ENCODE data around the gene GABBR2. TPM values are rescaled to one million over a fixed set of nuclear protein-coding genes. Genes with fewer than 3 reads are reported as not detected.

Gene GABBR2
- total and polyA plus RNA-seq, 2 donors (not counting 1 experiment from before 2014, with no cell fraction given) = 0.03 TPM; not detected in 1

DNA sequence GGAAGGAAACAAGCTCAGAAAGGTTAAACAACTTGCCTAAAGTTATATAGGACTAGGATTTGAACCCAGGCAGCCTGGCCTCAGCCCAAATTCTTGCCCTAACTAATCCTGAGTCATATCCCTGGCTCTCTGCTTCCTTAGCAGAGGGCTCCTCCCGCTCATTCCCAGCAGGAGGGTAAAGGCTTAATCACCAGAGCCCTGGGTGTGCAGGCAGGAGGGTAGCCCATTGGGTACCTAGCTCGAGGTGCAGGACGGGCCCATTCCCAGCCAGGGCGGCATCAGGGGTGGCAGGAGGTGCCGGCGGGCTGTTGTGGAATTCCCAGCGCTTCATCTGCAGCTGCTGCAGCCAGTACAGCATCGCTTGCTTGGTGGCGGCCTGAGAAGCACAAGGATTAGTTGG lies 457.2 kb downstream of the GABBR2 start:
- H3K9ac ChIP-seq (ENCODE audit: low read length) = no peak overlapping the region
- Mint-ChIP-seq H3K9me3 (ENCODE audit: insufficient read depth) (no peaks in the 10 kb centered on the region), H3K4me3 (no peak overlapping the region), H3K27me3 (no peaks in the 10 kb centered on the region), H3K4me1 (peaks cover 18% of the 10 kb centered on the region), H3K27ac (no peak overlapping the region)
- H3K36me3 ChIP-seq (replicated peaks in 1 of 2; ENCODE audit: control extremely low read depth in 1 of 2, control insufficient read depth in 1 of 2, extremely low read depth in 1 of 2, insufficient read depth in 2 of 2, low read length in 1 of 2) = no peaks in the 10 kb centered on the region
- H4K20me1 ChIP-seq (ENCODE audit: control insufficient read depth, insufficient read depth, low read length, poor library complexity, severe bottlenecking) = no peaks in the 10 kb centered on the region
- WGBS (ENCODE audit: insufficient coverage) = 95% methylated on average over 9 of the region's 9 CpGs
- no peak overlapping the region for H2AFZ ChIP-seq (ENCODE audit: insufficient read depth, low read depth, low read length, poor library complexity, severe bottlenecking)
- H3K4me1 ChIP-seq (ENCODE audit: control insufficient read depth in 2 of 2, insufficient read depth in 2 of 2, low read length in 2 of 2) = peaks cover 13 to 20% of the 10 kb centered on the region in 2 donors
- peaks cover 7% of the 10 kb centered on the region for H3K79me2 ChIP-seq (ENCODE audit: control insufficient read depth, insufficient read depth, low read length)
- ChIA-PET CTCF (no interaction called here), POLR2A (interaction anchor here (0.7 kb wide), 1 partner anchor 79 kb away, joined by 4 read pairs; no protein-coding TSS in a partner anchor)
- H3K4me3 ChIP-seq (ENCODE audit: control extremely low read depth in 1 of 5, extremely low read depth in 1 of 5, insufficient read depth in 1 of 5, low read depth in 2 of 5, low read length in 4 of 5) = no peak overlapping the region
- no peak for TF ChIP-seq EZH2 (IDR thresholded peaks at IDR 0.05; ENCODE audit: borderline replicate concordance, insufficient read depth, low read depth, low read length, poor library complexity, severe bottlenecking)
- no peak for TF ChIP-seq CTCF (IDR thresholded peaks at IDR 0.05)
- intact Hi-C loops (cut with micrococcal nuclease) = no loop called here
- H3K9me3 ChIP-seq (ENCODE audit: control extremely low read depth in 1 of 3, control insufficient read depth in 2 of 3, insufficient read depth in 1 of 3, low read length in 2 of 3) = no peaks in the 10 kb centered on the region
- ATAC-seq (ENCODE audit: low read depth) = no peak
- no peak overlapping the region for H3K4me2 ChIP-seq (replicated peaks; ENCODE audit: low read depth, low read length, poor library complexity, severe bottlenecking)
- H3K27me3 ChIP-seq (replicated peaks in 1 of 4; ENCODE audit: control extremely low read depth in 1 of 4, control insufficient read depth in 3 of 4, insufficient read depth in 4 of 4, low read length in 3 of 4) = no peaks in the 10 kb centered on the region
- DNase-seq = no peak
- H3K27ac ChIP-seq (ENCODE audit: low read length in 2 of 2) = no peak overlapping the region

DNA sequence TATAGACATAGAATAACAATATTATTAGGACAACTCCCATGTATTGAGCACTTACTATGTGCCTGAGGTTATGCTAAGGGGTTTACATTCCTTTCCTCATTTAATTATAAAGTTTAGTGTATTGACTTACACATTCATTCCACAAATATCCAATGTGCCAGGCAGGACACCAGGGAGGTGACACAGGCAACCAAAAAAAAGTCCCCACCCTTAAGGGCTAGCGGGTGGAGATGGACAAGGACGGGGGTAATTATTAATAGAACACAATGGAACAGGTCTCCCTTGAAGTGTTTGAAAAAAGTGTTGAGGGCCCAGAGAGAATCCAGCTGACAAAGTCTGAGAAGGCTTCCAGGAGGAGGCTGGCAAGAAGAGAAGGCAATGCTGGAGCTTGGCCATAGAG lies 459.0 kb downstream of the GABBR2 start:
- DNase-seq = no peak
- Mint-ChIP-seq H3K9me3 (ENCODE audit: insufficient read depth) (no peaks in the 10 kb centered on the region), H3K27ac (no peak overlapping the region), H3K4me1 (peaks cover 14% of the 10 kb centered on the region), H3K4me3 (no peak overlapping the region), H3K27me3 (no peaks in the 10 kb centered on the region)
- H3K36me3 ChIP-seq (replicated peaks in 1 of 2; ENCODE audit: control extremely low read depth in 1 of 2, control insufficient read depth in 1 of 2, extremely low read depth in 1 of 2, insufficient read depth in 2 of 2, low read length in 1 of 2) = no peaks in the 10 kb centered on the region
- no peak overlapping the region for H3K27ac ChIP-seq (ENCODE audit: low read length in 2 of 2)
- H4K20me1 ChIP-seq (ENCODE audit: control insufficient read depth, insufficient read depth, low read length, poor library complexity, severe bottlenecking) = no peaks in the 10 kb centered on the region
- H3K27me3 ChIP-seq (replicated peaks in 1 of 4; ENCODE audit: control extremely low read depth in 1 of 4, control insufficient read depth in 3 of 4, insufficient read depth in 4 of 4, low read length in 3 of 4) = no peaks in the 10 kb centered on the region
- H3K9me3 ChIP-seq (ENCODE audit: control extremely low read depth in 1 of 3, control insufficient read depth in 2 of 3, insufficient read depth in 1 of 3, low read length in 2 of 3) = no peaks in the 10 kb centered on the region
- no CpG with 5 or more reads among the region's 2 CpGs for WGBS (ENCODE audit: insufficient coverage)
- no peak for TF ChIP-seq EZH2 (IDR thresholded peaks at IDR 0.05; ENCODE audit: borderline replicate concordance, insufficient read depth, low read depth, low read length, poor library complexity, severe bottlenecking)
- TF ChIP-seq CTCF (IDR thresholded peaks at IDR 0.05) = no peak
- H3K9ac ChIP-seq (ENCODE audit: low read length) = no peak overlapping the region
- ATAC-seq (ENCODE audit: low read depth) = no peak
- no peak overlapping the region for H3K4me2 ChIP-seq (replicated peaks; ENCODE audit: low read depth, low read length, poor library complexity, severe bottlenecking)
- CTCF ChIA-PET = no interaction called here
- no peak overlapping the region for H3K4me3 ChIP-seq (ENCODE audit: control extremely low read depth in 1 of 5, extremely low read depth in 1 of 5, insufficient read depth in 1 of 5, low read depth in 2 of 5, low read length in 4 of 5)
- POLR2A ChIA-PET = no interaction called here
- peaks cover 1% of the 10 kb centered on the region for H3K79me2 ChIP-seq (ENCODE audit: control insufficient read depth, insufficient read depth, low read length)
- peaks cover 8 to 13% of the 10 kb centered on the region in 2 donors for H3K4me1 ChIP-seq (ENCODE audit: control insufficient read depth in 2 of 2, insufficient read depth in 2 of 2, low read length in 2 of 2)
- intact Hi-C loops (cut with micrococcal nuclease) = no loop called here
- H2AFZ ChIP-seq (ENCODE audit: insufficient read depth, low read depth, low read length, poor library complexity, severe bottlenecking) = no peak overlapping the region

All from B cell (primary cell).